Measurements from ENCODE around the gene CYP8B1. TPM values are rescaled to one million over a fixed set of nuclear protein-coding genes. Genes with fewer than 3 reads are reported as not detected.

The CYP8B1 gene
- total RNA-seq, 1 experiment from 2014 or later, result not detected

DNA sequence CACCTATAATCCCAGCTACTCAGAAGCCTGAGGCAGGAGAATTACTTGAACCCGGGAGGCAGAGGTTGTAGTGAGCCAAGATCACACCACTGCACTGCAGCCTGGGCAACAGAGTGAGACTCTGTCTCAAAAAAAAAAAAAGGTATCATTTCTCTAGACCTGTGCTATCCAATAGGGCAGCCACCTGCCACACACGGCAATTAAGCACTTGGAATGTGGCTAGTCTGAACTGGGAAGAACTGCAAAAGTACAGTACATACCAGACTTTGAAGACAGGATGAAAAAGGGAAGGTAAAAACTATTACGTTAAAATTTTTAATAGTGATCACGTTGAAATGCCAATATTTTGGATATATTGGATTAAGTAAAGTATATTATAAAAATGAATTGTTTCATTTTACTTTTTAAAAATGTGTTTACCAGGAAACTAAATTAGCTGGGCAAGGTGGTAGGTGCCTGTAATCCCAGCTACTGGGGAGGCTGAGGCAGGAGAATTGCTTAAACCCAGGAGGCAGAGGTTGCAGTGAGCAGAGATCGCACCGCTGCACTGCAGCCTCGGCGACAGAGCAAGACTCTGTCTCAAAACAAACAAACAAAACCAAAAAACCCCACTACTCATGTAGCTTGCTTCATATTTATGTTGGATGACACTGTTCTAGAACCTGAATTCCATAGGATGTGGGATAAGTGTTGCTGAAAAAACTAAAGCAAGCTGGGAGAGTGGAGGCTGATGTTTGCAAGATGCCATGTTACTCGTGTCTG, 2.3 kb downstream of the CYP8B1 start:
- Mint-ChIP-seq H3K36me3 (ENCODE audit: insufficient read depth, unreplicated experiment) (no peaks in the 10 kb centered on the region), H3K27ac (ENCODE audit: unreplicated experiment) (no peak overlapping the region), H3K4me1 (ENCODE audit: low read depth, unreplicated experiment) (no peaks in the 10 kb centered on the region), H3K4me3 (ENCODE audit: low read depth, unreplicated experiment) (no peak overlapping the region), H3K9me3 (ENCODE audit: low read depth, unreplicated experiment) (no peaks in the 10 kb centered on the region), H3K27me3 (ENCODE audit: unreplicated experiment) (peaks cover 92% of the 10 kb centered on the region)
- intact Hi-C loops (cut with micrococcal nuclease; ENCODE audit: unreplicated experiment), result no loop called here
- TF ChIP-seq, protein P1, sequence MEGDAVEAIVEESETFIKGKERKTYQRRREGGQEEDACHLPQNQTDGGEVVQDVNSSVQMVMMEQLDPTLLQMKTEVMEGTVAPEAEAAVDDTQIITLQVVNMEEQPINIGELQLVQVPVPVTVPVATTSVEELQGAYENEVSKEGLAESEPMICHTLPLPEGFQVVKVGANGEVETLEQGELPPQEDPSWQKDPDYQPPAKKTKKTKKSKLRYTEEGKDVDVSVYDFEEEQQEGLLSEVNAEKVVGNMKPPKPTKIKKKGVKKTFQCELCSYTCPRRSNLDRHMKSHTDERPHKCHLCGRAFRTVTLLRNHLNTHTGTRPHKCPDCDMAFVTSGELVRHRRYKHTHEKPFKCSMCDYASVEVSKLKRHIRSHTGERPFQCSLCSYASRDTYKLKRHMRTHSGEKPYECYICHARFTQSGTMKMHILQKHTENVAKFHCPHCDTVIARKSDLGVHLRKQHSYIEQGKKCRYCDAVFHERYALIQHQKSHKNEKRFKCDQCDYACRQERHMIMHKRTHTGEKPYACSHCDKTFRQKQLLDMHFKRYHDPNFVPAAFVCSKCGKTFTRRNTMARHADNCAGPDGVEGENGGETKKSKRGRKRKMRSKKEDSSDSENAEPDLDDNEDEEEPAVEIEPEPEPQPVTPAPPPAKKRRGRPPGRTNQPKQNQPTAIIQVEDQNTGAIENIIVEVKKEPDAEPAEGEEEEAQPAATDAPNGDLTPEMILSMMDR (IDR thresholded peaks at IDR 0.05; ENCODE audit: unreplicated experiment), result no peak
- CTCF ChIA-PET, result interaction anchor here (0.5 kb wide), 1 partner anchor 283 kb away, joined by 3 read pairs; the partner anchor contains the start of gene SS18L2
- no TSS peak for BruUV-seq (replicated peaks)
- DNase-seq, result no peak

- intact Hi-C loops (cut with micrococcal nuclease; ENCODE audit: unreplicated experiment), result no loop called here
- TF ChIP-seq, protein P1 (IDR thresholded peaks at IDR 0.05; ENCODE audit: unreplicated experiment), result no peak
- no peaks in the 10 kb centered on the region for H3K9me3 Mint-ChIP-seq (ENCODE audit: low read depth, unreplicated experiment)
- CTCF ChIA-PET, result no interaction called here
- no peaks in the 10 kb centered on the region for H3K36me3 Mint-ChIP-seq (ENCODE audit: insufficient read depth, unreplicated experiment)
- no peak overlapping the region for H3K4me3 Mint-ChIP-seq (ENCODE audit: low read depth, unreplicated experiment)
- H3K4me1 Mint-ChIP-seq (ENCODE audit: low read depth, unreplicated experiment), result no peaks in the 10 kb centered on the region
- peaks cover 94% of the 10 kb centered on the region for H3K27me3 Mint-ChIP-seq (ENCODE audit: unreplicated experiment)
- no peak for DNase-seq
- no peak overlapping the region for H3K27ac Mint-ChIP-seq (ENCODE audit: unreplicated experiment)
- BruUV-seq (replicated peaks), result no TSS peak
These were observed 3.0 kb downstream of the CYP8B1 start for GRCh38 chr3:42872718-42873117.

GRCh38 chr3:42871592-42872196, 4.0 kb downstream of the CYP8B1 start:
- no TSS peak for BruUV-seq (replicated peaks)
- Mint-ChIP-seq H3K9me3 (ENCODE audit: low read depth, unreplicated experiment) (no peaks in the 10 kb centered on the region), H3K36me3 (ENCODE audit: insufficient read depth, unreplicated experiment) (no peaks in the 10 kb centered on the region), H3K27ac (ENCODE audit: unreplicated experiment) (no peak overlapping the region), H3K4me3 (ENCODE audit: low read depth, unreplicated experiment) (no peak overlapping the region), H3K4me1 (ENCODE audit: low read depth, unreplicated experiment) (no peaks in the 10 kb centered on the region), H3K27me3 (ENCODE audit: unreplicated experiment) (peaks cover 94% of the 10 kb centered on the region)
- DNase-seq, result no peak
- intact Hi-C loops (cut with micrococcal nuclease; ENCODE audit: unreplicated experiment), result no loop called here
- CTCF ChIA-PET, result no interaction called here
- TF ChIP-seq, protein P1 (IDR thresholded peaks at IDR 0.05; ENCODE audit: unreplicated experiment), result no peak

GRCh38 chr3:42868841-42869240, 6.8 kb downstream of the CYP8B1 start:
- BruUV-seq (replicated peaks), result no TSS peak
- Mint-ChIP-seq H3K27ac (ENCODE audit: unreplicated experiment) (no peak overlapping the region), H3K36me3 (ENCODE audit: insufficient read depth, unreplicated experiment) (no peaks in the 10 kb centered on the region), H3K9me3 (ENCODE audit: low read depth, unreplicated experiment) (no peaks in the 10 kb centered on the region), H3K4me3 (ENCODE audit: low read depth, unreplicated experiment) (no peak overlapping the region), H3K4me1 (ENCODE audit: low read depth, unreplicated experiment) (no peaks in the 10 kb centered on the region), H3K27me3 (ENCODE audit: unreplicated experiment) (peaks cover 90% of the 10 kb centered on the region)
- CTCF ChIA-PET, result no interaction called here
- DNase-seq, result no peak
- intact Hi-C loops (cut with micrococcal nuclease; ENCODE audit: unreplicated experiment), result no loop called here
- TF ChIP-seq, protein P1 (IDR thresholded peaks at IDR 0.05; ENCODE audit: unreplicated experiment), result no peak
